DOHH2 (cell line): Measurements from ENCODE around the gene MC1R.

ENCODE experiments used
- CTCF ChIP-seq: fragments of 200-600 bp; sonication (generic); IDR thresholded peaks from one replicate; pipeline ENCODE4 v1.5.1; 2014; ENCODE audit warnings: antibody characterized with exemption, mild to moderate bottlenecking, low read depth, low read length; ENCODE audit not compliant: poor library complexity, severe bottlenecking
- EZH2phosphoT487 ChIP-seq: fragments of 200-600 bp; sonication (generic); IDR thresholded peaks from 2 replicates; pipeline ENCODE4 v1.6.1; 2017; ENCODE audit warnings: borderline replicate concordance, mild to moderate bottlenecking, antibody characterized with exemption, low read length, moderate library complexity, mixed read lengths

GRCh38 chr16:89904606-89905510 is 13.8 kb upstream of the MC1R start:
- TF ChIP-seq EZH2phosphoT487 (no peak), CTCF (no peak)
